DOHH2 (cell line): ENCODE measurements around the gene BARX1.

Experiments
- H3F3A ChIP-seq: fragments of 200-600 bp; sonication (generic), shearing (Covaris generic); 2 replicates; pipeline ENCODE4 v1.6.0; 2016; ENCODE audit warnings: antibody characterized with exemption, mild to moderate bottlenecking; ENCODE audit not compliant: control insufficient read depth, insufficient read depth
- H3K27ac ChIP-seq: fragments of 200-600 bp; sonication (generic); 2 replicates; pipeline ENCODE4 v1.5.1; 2014; ENCODE audit warnings: low read depth, mild to moderate bottlenecking, low read length, moderate library complexity
- H3K27me3 ChIP-seq: fragments of 200-600 bp; sonication (generic); 2 replicates; pipeline ENCODE4 v1.6.1; 2014; ENCODE audit warnings: mild to moderate bottlenecking, low read length, mixed read lengths; ENCODE audit not compliant: control insufficient read depth
- H3K36me3 ChIP-seq: fragments of 200-600 bp; sonication (generic); 2 replicates; pipeline ENCODE4 v1.6.1; 2014; ENCODE audit warnings: mild to moderate bottlenecking, low read length, moderate library complexity, mixed read lengths; ENCODE audit not compliant: control insufficient read depth
- H3K4me1 ChIP-seq: fragments of 200-600 bp; sonication (generic); 2 replicates; pipeline ENCODE4 v1.6.1; 2014; ENCODE audit warnings: mild to moderate bottlenecking, low read length, mixed read lengths; ENCODE audit not compliant: control insufficient read depth
- H3K4me2 ChIP-seq: fragments of 200-600 bp; sonication (generic); 2 replicates; pipeline ENCODE4 v1.6.0; 2014; ENCODE audit warnings: mild to moderate bottlenecking, low read length, moderate library complexity
- H3K4me3 ChIP-seq: fragments of 200-600 bp; sonication (generic); 2 replicates; pipeline ENCODE4 v1.5.1; 2014; ENCODE audit warnings: mild to moderate bottlenecking, low read length, mixed read lengths
- H3K79me2 ChIP-seq: fragments of 200-600 bp; sonication (generic); 2 replicates; pipeline ENCODE4 v1.6.1; 2014; ENCODE audit warnings: mild to moderate bottlenecking, low read length, mixed read lengths; ENCODE audit not compliant: control insufficient read depth
- H3K9me2 ChIP-seq: fragments of 200-600 bp; sonication (generic); replicated peaks from 2 replicates; pipeline ENCODE4 v1.6.1; 2014; ENCODE audit warnings: mild to moderate bottlenecking, low read length, mixed read lengths; ENCODE audit not compliant: control insufficient read depth
- H3K9me3 ChIP-seq: fragments of 200-600 bp; sonication (generic); 2 replicates; pipeline ENCODE4 v1.6.1; 2014; ENCODE audit warnings: antibody characterized with exemption, low read length, mixed read lengths; ENCODE audit not compliant: control insufficient read depth, insufficient read depth
- H4K20me1 ChIP-seq: fragments of 200-600 bp; sonication (generic); 2 replicates; pipeline ENCODE4 v1.6.0; 2014; ENCODE audit warnings: low read depth, mild to moderate bottlenecking, antibody characterized with exemption, low read length, moderate library complexity; ENCODE audit not compliant: control insufficient read depth, insufficient read depth
- CTCF ChIP-seq: fragments of 200-600 bp; sonication (generic); IDR thresholded peaks from one replicate; pipeline ENCODE4 v1.5.1; 2014; ENCODE audit warnings: antibody characterized with exemption, mild to moderate bottlenecking, low read depth, low read length; ENCODE audit not compliant: poor library complexity, severe bottlenecking
- EZH2phosphoT487 ChIP-seq: fragments of 200-600 bp; sonication (generic); IDR thresholded peaks from 2 replicates; pipeline ENCODE4 v1.6.1; 2017; ENCODE audit warnings: borderline replicate concordance, mild to moderate bottlenecking, antibody characterized with exemption, low read length, moderate library complexity, mixed read lengths

Gene BARX1

GRCh38 chr9:93979721-93980120 is 24.6 kb upstream of the BARX1 start:
- peaks cover 6% of the 10 kb centered on the region; the same call in 1 of the 2 replicates for H3K27me3 ChIP-seq
- no peaks in the 10 kb centered on the region for H3K9me2 ChIP-seq
- H4K20me1 ChIP-seq = no peaks in the 10 kb centered on the region
- no peaks in the 10 kb centered on the region for H3K36me3 ChIP-seq
- H3K4me1 ChIP-seq = no peaks in the 10 kb centered on the region
- no peak overlapping the region for H3K4me3 ChIP-seq
- TF ChIP-seq EZH2phosphoT487 = no peak
- TF ChIP-seq CTCF = no peak
- H3F3A ChIP-seq = no peaks in the 10 kb centered on the region
- no peaks in the 10 kb centered on the region for H3K9me3 ChIP-seq
- H3K4me2 ChIP-seq = no peak overlapping the region
- H3K79me2 ChIP-seq = no peaks in the 10 kb centered on the region
- no peak overlapping the region for H3K27ac ChIP-seq

GRCh38 chr9:93978551-93978950 is 23.4 kb upstream of the BARX1 start:
- Histone ChIP-seq H3K27ac (no peak overlapping the region), H4K20me1 (no peaks in the 10 kb centered on the region), H3K79me2 (no peaks in the 10 kb centered on the region), H3F3A (no peaks in the 10 kb centered on the region), H3K9me3 (no peaks in the 10 kb centered on the region), H3K9me2 (no peaks in the 10 kb centered on the region), H3K4me1 (no peaks in the 10 kb centered on the region), H3K4me3 (no peak overlapping the region), H3K4me2 (no peak overlapping the region), H3K36me3 (no peaks in the 10 kb centered on the region), H3K27me3 (peaks cover 6% of the 10 kb centered on the region; the same call in 1 of the 2 replicates)
- no peak for TF ChIP-seq CTCF

- H3K4me2 ChIP-seq = no peak overlapping the region
- no peaks in the 10 kb centered on the region for H3K79me2 ChIP-seq
- TF ChIP-seq CTCF (no peak), EZH2phosphoT487 (no peak)
- H3K4me3 ChIP-seq = no peak overlapping the region
- H3K9me3 ChIP-seq = no peaks in the 10 kb centered on the region
- H3K4me1 ChIP-seq = no peaks in the 10 kb centered on the region
- H3K27me3 ChIP-seq = peaks cover 4% of the 10 kb centered on the region; the same call in 1 of the 2 replicates
- H3K36me3 ChIP-seq = no peaks in the 10 kb centered on the region
- no peaks in the 10 kb centered on the region for H3F3A ChIP-seq
- no peaks in the 10 kb centered on the region for H4K20me1 ChIP-seq
- H3K27ac ChIP-seq = no peak overlapping the region
- H3K9me2 ChIP-seq = no peaks in the 10 kb centered on the region
Measured at GRCh38 chr9:93976973-93977372, 21.8 kb upstream of the BARX1 start.

- no peaks in the 10 kb centered on the region for H3K79me2 ChIP-seq
- H3K27me3 ChIP-seq = peaks cover 4% of the 10 kb centered on the region; the same call in 1 of the 2 replicates
- no peaks in the 10 kb centered on the region for H3K36me3 ChIP-seq
- H3K9me2 ChIP-seq = no peaks in the 10 kb centered on the region
- no peak overlapping the region for H3K4me2 ChIP-seq
- H3K4me1 ChIP-seq = no peaks in the 10 kb centered on the region
- no peak for TF ChIP-seq CTCF
- no peak for TF ChIP-seq EZH2phosphoT487
- H3K27ac ChIP-seq = no peak overlapping the region
- no peaks in the 10 kb centered on the region for H3F3A ChIP-seq
- no peaks in the 10 kb centered on the region for H4K20me1 ChIP-seq
- no peak overlapping the region for H3K4me3 ChIP-seq
- H3K9me3 ChIP-seq = no peaks in the 10 kb centered on the region
Measured at GRCh38 chr9:93976081-93976480, 20.9 kb upstream of the BARX1 start.
